GM19372 (cell line): Measurements from ENCODE around the gene GNG2.

Experiments
- ATAC-seq: cut with Tn5 transposase; IDR thresholded peaks from one replicate; pipeline ENCODE4 v1.9.1; 2021; ENCODE audit warnings: mild to moderate bottlenecking, low read depth, moderate library complexity; ENCODE audit not compliant: unreplicated experiment

The GNG2 gene

GRCh38 chr14:51988221-51988620 lies 127.8 kb downstream of the GNG2 start:
- no peak for ATAC-seq

GRCh38 chr14:51989293-51990234 lies 129.2 kb downstream of the GNG2 start, which contains the start of gene RTRAF:
Gene RTRAF, plus strand, starts transcription at chr14:51989546. Its CDS starts 94 bp downstream, at chr14:51989640.
- peak; percentile 95 for ATAC-seq

GRCh38 chr14:51990488-51990887 lies 130.1 kb downstream of the GNG2 start:
- ATAC-seq: no peak

GRCh38 chr14:51993285-51993920 lies 133.0 kb downstream of the GNG2 start:
- ATAC-seq: no peak

- no peak for ATAC-seq
These were observed 135.8 kb downstream of the GNG2 start for GRCh38 chr14:51996148-51996746.

GRCh38 chr14:51998348-51998747 lies 137.9 kb downstream of the GNG2 start:
- no peak for ATAC-seq

GRCh38 chr14:51999084-51999483 lies 138.7 kb downstream of the GNG2 start:
- ATAC-seq: no peak

GRCh38 chr14:52000019-52000582 lies 139.7 kb downstream of the GNG2 start:
- ATAC-seq: no peak

- ATAC-seq: no peak
These were observed 140.3 kb downstream of the GNG2 start for GRCh38 chr14:52000696-52001095.

GRCh38 chr14:52002542-52002941 lies 142.1 kb downstream of the GNG2 start:
- no peak for ATAC-seq

GRCh38 chr14:52003324-52003723 lies 142.9 kb downstream of the GNG2 start:
- no peak for ATAC-seq

GRCh38 chr14:52005625-52006024 lies 145.2 kb downstream of the GNG2 start:
- no peak for ATAC-seq

GRCh38 chr14:52006361-52006760 lies 145.9 kb downstream of the GNG2 start:
- ATAC-seq: no peak

GRCh38 chr14:52007211-52007610 lies 146.8 kb downstream of the GNG2 start:
- ATAC-seq: no peak

GRCh38 chr14:52007637-52008036 lies 147.2 kb downstream of the GNG2 start:
- no peak for ATAC-seq

GRCh38 chr14:52008136-52008535 lies 147.7 kb downstream of the GNG2 start:
- ATAC-seq: no peak

GRCh38 chr14:52010173-52010693 lies 149.8 kb downstream of the GNG2 start:
- no peak for ATAC-seq

GRCh38 chr14:52011523-52011922 lies 151.1 kb downstream of the GNG2 start:
- ATAC-seq: no peak

- no peak for ATAC-seq
These were observed 152.2 kb downstream of the GNG2 start for GRCh38 chr14:52012635-52013034.

GRCh38 chr14:52013984-52014600 lies 153.7 kb downstream of the GNG2 start:
- ATAC-seq: no peak
